T47D (cell line): ENCODE measurements around the gene PRR33.

Experiments
- DNase-seq, 2 experiments: peaks; one replicate each; pipeline versions ENCODE4 v3.0.0 to v3.0.0-alpha.2; 2011 to 2012; ENCODE audit warnings: low read depth in 1 of 2, low spot score in 1 of 2
- JUND ChIP-seq: IDR thresholded peaks from 2 replicates; pipeline ENCODE4 v1.6.1; 2012; ENCODE audit warnings: low read depth
- in situ Hi-C: cut with HindIII; loops from 2 replicates; pipeline ENCODE4 v1.10.0; 2016; ENCODE audit warnings: low sequenced_read_pairs, low pct_unique_long_range_greater_than_20kb

The PRR33 gene

GRCh38 chr11:1899090-1899489, 7.4 kb upstream of the PRR33 start:
- no peak for TF ChIP-seq JUND
- in situ Hi-C loops: no loop called here
- DNase-seq: no peak

GRCh38 chr11:1896923-1897322, 5.2 kb upstream of the PRR33 start:
- in situ Hi-C loops: no loop called here
- no peak for DNase-seq
- TF ChIP-seq JUND: no peak

- in situ Hi-C loops: no loop called here
- DNase-seq: no peak
Measured at GRCh38 chr11:1896468-1896867, 4.8 kb upstream of the PRR33 start.

GRCh38 chr11:1894759-1895158, 3.1 kb upstream of the PRR33 start:
- no peak for TF ChIP-seq JUND
- in situ Hi-C loops: no loop called here
- DNase-seq: no peak

More at GRCh38 chr11:1896468-1896867, 4.8 kb upstream of the PRR33 start:
- TF ChIP-seq JUND: no peak

- DNase-seq: no peak
- TF ChIP-seq JUND: no peak
- in situ Hi-C loops: no loop called here
Measured at GRCh38 chr11:1893581-1894359, 2.1 kb upstream of the PRR33 start.

DNA sequence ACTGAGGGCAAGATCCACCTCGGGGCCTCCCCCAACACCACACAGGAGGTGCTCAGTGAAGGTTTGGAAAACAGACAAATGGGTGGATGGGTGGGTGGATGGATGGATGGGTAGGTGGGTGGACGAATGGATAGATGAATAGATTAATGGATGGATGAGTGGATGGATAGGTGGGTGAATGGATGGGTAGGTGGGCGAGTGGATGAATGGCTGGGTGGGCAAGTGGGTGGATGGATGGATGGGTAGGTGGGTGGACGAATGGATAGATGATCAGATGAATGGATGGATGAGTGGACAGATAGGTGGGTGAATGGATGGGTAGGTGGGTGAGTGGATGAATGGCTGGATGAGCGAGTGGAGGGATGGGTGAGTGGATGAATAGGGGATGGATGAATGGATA, 863 bp upstream of the PRR33 start:
- TF ChIP-seq JUND: no peak
- in situ Hi-C loops: no loop called here
- DNase-seq: no peak

DNA sequence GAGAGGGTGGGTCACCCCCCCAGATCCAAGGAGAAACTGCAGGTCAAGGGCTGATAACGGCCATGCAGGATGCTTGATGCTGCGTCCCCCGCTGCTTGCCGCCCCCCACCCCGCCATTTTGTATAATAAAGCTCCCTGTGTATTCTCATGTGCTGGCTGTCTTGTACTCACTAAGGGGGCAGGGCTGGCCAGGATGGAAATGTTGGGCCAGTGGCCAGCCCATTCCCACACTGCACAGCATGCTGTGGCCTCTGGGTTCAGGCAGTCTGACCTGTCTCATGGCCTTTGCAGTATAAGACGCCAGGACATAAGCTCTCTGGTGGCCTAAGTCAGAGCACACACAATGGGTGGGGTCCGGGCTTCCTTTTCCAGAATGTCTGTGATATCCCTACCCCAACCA, 421 bp upstream of the PRR33 start:
- no peak for DNase-seq
- in situ Hi-C loops: no loop called here

GRCh38 chr11:1890856-1891830, 552 bp downstream of the PRR33 start:
- DNase-seq: no peak
- in situ Hi-C loops: no loop called here
- TF ChIP-seq JUND: no peak

More for the DNA sequence above, 421 bp upstream of the PRR33 start:
- TF ChIP-seq JUND: no peak

GRCh38 chr11:1889941-1890855, 1.5 kb downstream of the PRR33 start:
- DNase-seq: no peak
- in situ Hi-C loops: no loop called here
- TF ChIP-seq JUND: no peak

GRCh38 chr11:1889224-1889930, 2.3 kb downstream of the PRR33 start:
- no peak for DNase-seq
- in situ Hi-C loops: no loop called here
- TF ChIP-seq JUND: no peak

DNA sequence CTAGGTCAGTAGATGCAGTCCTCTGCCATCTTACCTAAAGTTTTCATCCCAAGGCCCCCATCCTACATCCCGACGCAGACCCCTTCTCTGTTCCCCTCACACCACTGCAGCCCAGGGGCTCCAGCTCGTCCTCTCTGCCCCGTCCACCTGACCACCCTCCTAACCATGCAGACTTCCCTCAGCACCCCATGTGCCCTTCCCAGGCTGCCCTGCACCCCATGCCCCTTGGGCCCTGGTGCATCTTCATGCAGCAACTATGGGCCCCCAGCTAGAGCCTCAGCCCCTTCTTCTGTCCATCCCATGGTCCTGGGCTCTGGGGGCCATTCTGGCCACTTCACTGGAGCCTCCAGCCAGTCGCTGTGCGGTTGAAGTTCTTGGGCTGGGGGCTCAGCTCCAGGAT, 2.9 kb downstream of the PRR33 start:
- no peak for TF ChIP-seq JUND
- in situ Hi-C loops: no loop called here
- no peak for DNase-seq
